HL-60 (cell line): ENCODE data around the gene ESPL1.

ENCODE experiments used
- DNase-seq, 2 experiments: peaks; one replicate each; pipeline ENCODE4 v3.0.0-alpha.2; 2010 to 2020; ENCODE audit warnings: low read depth in 1 of 2, low spot score in 1 of 2
- H3K27ac ChIP-seq: fragments of 250-450 bp; sonication (Bioruptor Pico); replicated peaks from 2 replicates; pipeline ENCODE4 v1.5.1; 2020; ENCODE audit warnings: mild to moderate bottlenecking, moderate library complexity
- H3K27me3 ChIP-seq: fragments of 250-450 bp; sonication (Bioruptor Pico); 2 replicates; pipeline ENCODE4 v1.5.1; 2021; ENCODE audit warnings: mild to moderate bottlenecking, moderate library complexity; ENCODE audit not compliant: insufficient read depth, poor library complexity, severe bottlenecking
- H3K4me3 ChIP-seq: replicated peaks from 2 replicates; pipeline ENCODE4 v1.5.1; 2011; ENCODE audit warnings: mild to moderate bottlenecking, control low read depth, low read length; ENCODE audit not compliant: insufficient read depth
- CTCF ChIP-seq: IDR thresholded peaks from one replicate; pipeline ENCODE4 v1.5.1; 2011; ENCODE audit warnings: low read length, control low read depth, inconsistent platforms; ENCODE audit not compliant: insufficient read depth
- GABPA ChIP-seq: IDR thresholded peaks from 2 replicates; pipeline ENCODE4 v1.6.1; 2012; ENCODE audit warnings: low read depth
- POLR2AphosphoS5 ChIP-seq: IDR thresholded peaks from 2 replicates; pipeline ENCODE4 v1.6.1; 2012; ENCODE audit warnings: low read depth
- SPI1 ChIP-seq: IDR thresholded peaks from 2 replicates; pipeline ENCODE4 v1.6.1; 2012; ENCODE audit warnings: low read depth, mild to moderate bottlenecking, borderline replicate concordance
- TF ChIP-seq, protein P1 (sequence below): IDR thresholded peaks from 2 replicates; pipeline ENCODE4 v1.6.1; 2012; ENCODE audit warnings: low read depth; ENCODE audit not compliant: insufficient replicate concordance

The ESPL1 gene

DNA sequence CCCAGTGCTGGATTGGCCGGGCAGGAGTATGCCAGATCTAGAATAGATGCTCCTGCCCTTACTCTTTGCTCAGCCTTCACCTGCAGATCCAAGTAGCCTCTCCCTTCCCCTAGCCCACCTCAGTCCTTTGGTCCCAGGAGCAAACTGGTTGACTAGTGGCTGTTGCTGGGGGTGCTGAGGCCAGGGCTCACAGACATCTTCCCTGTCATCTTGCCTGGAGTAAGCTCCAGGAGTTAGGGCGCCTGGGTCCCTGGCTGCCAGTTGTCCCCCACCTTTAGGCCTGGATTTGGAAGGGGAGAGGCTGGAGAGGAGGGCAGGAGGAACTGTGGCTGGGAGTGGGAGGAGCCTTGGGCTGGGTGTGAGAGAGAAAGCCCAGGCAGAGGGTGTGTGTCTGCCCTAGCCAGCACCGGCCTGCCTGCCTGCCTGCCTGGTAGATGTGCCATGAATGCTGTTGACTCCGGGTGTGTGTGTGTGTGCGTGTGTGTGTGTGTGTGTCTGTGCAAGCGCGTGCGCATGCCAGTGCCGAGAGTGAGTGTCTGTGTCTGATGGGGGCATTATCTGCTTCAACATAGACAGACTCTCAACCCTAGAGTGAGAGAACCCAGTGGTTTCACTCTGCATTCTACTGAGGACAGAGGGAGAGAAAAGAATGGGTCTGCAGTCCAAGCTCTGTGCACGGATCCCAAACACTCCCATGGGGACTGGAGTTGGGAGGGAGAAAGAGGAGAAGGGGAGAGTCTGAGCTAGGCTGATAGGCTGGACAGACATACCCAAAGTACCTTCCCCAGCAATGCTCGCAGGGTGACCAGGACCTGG is 35.2 kb upstream of the ESPL1 start:
- Histone ChIP-seq H3K27ac (no peak overlapping the region), H3K27me3 (peaks cover 15% of the 10 kb centered on the region), H3K4me3 (peak overlapping the region; percentile 30)
- DNase-seq = peak in 1 of 2 experiments; percentile 41
- TF ChIP-seq SPI1 = no peak
- TF ChIP-seq GABPA = no peak
- no peak for TF ChIP-seq POLR2AphosphoS5
- TF ChIP-seq, protein P1, sequence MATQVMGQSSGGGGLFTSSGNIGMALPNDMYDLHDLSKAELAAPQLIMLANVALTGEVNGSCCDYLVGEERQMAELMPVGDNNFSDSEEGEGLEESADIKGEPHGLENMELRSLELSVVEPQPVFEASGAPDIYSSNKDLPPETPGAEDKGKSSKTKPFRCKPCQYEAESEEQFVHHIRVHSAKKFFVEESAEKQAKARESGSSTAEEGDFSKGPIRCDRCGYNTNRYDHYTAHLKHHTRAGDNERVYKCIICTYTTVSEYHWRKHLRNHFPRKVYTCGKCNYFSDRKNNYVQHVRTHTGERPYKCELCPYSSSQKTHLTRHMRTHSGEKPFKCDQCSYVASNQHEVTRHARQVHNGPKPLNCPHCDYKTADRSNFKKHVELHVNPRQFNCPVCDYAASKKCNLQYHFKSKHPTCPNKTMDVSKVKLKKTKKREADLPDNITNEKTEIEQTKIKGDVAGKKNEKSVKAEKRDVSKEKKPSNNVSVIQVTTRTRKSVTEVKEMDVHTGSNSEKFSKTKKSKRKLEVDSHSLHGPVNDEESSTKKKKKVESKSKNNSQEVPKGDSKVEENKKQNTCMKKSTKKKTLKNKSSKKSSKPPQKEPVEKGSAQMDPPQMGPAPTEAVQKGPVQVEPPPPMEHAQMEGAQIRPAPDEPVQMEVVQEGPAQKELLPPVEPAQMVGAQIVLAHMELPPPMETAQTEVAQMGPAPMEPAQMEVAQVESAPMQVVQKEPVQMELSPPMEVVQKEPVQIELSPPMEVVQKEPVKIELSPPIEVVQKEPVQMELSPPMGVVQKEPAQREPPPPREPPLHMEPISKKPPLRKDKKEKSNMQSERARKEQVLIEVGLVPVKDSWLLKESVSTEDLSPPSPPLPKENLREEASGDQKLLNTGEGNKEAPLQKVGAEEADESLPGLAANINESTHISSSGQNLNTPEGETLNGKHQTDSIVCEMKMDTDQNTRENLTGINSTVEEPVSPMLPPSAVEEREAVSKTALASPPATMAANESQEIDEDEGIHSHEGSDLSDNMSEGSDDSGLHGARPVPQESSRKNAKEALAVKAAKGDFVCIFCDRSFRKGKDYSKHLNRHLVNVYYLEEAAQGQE = no peak
- TF ChIP-seq CTCF = no peak

DNA sequence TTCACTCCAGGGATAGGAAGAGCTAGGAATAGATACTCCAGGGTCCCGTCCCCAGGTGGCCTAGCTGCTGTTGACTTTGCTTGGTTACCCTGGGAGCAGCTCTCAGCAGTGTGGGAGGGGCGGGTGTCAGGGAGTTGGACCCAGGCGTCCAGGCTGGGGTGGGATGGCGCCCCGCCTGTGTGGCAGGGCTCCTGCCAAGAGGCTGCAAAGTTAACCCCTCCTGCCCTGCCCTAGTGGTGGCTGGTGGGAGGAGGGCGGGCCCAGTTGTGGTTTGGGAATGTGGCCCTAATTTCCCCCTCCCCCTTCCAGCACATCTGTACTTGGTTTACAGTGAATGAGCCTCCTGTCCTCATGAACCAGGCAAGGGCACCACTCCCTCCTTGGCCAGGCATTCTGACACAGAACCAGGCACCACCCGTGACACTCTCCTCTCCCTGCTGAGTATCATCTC is 34.4 kb upstream of the ESPL1 start:
- TF ChIP-seq GABPA (no peak), CTCF (no peak), POLR2AphosphoS5 (no peak), SPI1 (no peak)
- TF ChIP-seq, protein P1 = no peak
- Histone ChIP-seq H3K4me3 (no peak overlapping the region), H3K27ac (no peak overlapping the region), H3K27me3 (peaks cover 15% of the 10 kb centered on the region)
- DNase-seq = no peak

- H3K27ac ChIP-seq = no peak overlapping the region
- no peak overlapping the region for H3K4me3 ChIP-seq
- no peak for DNase-seq
- TF ChIP-seq SPI1 (no peak), CTCF (no peak), POLR2AphosphoS5 (no peak), GABPA (no peak)
- TF ChIP-seq, protein P1 = no peak
- H3K27me3 ChIP-seq = peaks cover 15% of the 10 kb centered on the region
Measured at GRCh38 chr12:53234271-53234914, 33.7 kb upstream of the ESPL1 start.
